ENCODE data around the gene IFT43. TPM values are rescaled to one million over a fixed set of nuclear protein-coding genes. Genes with fewer than 3 reads are reported as not detected.

Gene IFT43
- total RNA-seq, 1 experiment from 2014 or later = 24.2 TPM

DNA sequence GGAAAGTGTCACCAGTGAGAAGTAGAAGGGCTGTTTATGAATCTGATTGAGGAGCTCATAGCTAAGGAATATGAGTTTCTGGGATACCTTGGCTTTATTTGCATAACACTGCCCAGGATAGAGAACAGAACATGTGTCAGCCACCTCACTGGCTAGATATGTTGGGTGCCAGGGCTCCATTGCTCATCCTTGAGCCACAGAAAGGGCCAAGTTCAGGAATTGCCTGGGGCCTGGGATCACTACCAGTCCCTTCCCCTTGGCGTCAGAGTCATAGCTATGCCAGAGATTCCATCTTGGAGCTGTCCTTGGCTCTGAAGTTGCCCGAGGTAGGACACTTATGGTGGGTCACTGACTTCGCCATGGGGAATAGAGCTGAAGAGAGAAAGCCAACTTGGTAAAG, 49.0 kb downstream of the IFT43 start:
- H3K79me2 ChIP-seq (ENCODE audit: insufficient read depth, low read length) = no peaks in the 10 kb centered on the region
- ATAC-seq = no peak
- H3K27ac ChIP-seq (ENCODE audit: low read depth, low read length) = no peak overlapping the region
- no peaks in the 10 kb centered on the region for H3K27me3 ChIP-seq (ENCODE audit: insufficient read depth, low read length)
- no peaks in the 10 kb centered on the region for H3K4me1 ChIP-seq (ENCODE audit: control insufficient read depth in 1 of 2, insufficient read depth in 2 of 2, low read length in 2 of 2)
- BruUV-seq (replicated peaks) = no TSS peak
- RAD21 ChIA-PET (ENCODE audit: low non-redundant PET in 1 of 2, low total read pairs in 2 of 2, uncharacterized antibody in 2 of 2, unreplicated experiment in 2 of 2) = no interaction called here
- POLR2A ChIA-PET = no interaction called here
- H2AFZ ChIP-seq (ENCODE audit: low read depth, low read length, poor library complexity, severe bottlenecking) = no peak overlapping the region
- no peaks in the 10 kb centered on the region for H3K9me2 ChIP-seq (ENCODE audit: insufficient read depth)
- no peaks in the 10 kb centered on the region for H3K9me3 ChIP-seq (ENCODE audit: control insufficient read depth in 1 of 2, insufficient read depth in 1 of 2, low read depth in 1 of 2, low read length in 2 of 2)
- H3K9ac ChIP-seq (ENCODE audit: low read length) = no peak overlapping the region
- H3K4me3 ChIP-seq (replicated peaks in 1 of 2; ENCODE audit: low read depth in 1 of 2, low read length in 2 of 2) = no peak overlapping the region
- CTCF ChIA-PET = no interaction called here
- no peak for DNase-seq (ENCODE audit: low read depth, low spot score)
- intact Hi-C loops (cut with micrococcal nuclease) = no loop called here
- peaks cover 0 to 2% of the 10 kb centered on the region in 2 experiments; a peak in 1 of 4 replicates for H3K36me3 ChIP-seq (ENCODE audit: control insufficient read depth in 1 of 2, insufficient read depth in 2 of 2, low read length in 2 of 2)
- TF ChIP-seq EZH2 (IDR thresholded peaks at IDR 0.05) = no peak
- no peak for TF ChIP-seq RAD21 (IDR thresholded peaks at IDR 0.05; ENCODE audit: low read depth)
- no peak for TF ChIP-seq SRF (IDR thresholded peaks at IDR 0.05; ENCODE audit: low read depth)
- TF ChIP-seq TCF7L2 (IDR thresholded peaks at IDR 0.05; ENCODE audit: borderline replicate concordance, extremely low read depth, insufficient read depth, insufficient read length) = no peak
- no peak for TF ChIP-seq FOSL1 (IDR thresholded peaks at IDR 0.05; ENCODE audit: low read depth)
- TF ChIP-seq, protein P1, sequence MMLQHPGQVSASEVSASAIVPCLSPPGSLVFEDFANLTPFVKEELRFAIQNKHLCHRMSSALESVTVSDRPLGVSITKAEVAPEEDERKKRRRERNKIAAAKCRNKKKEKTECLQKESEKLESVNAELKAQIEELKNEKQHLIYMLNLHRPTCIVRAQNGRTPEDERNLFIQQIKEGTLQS (IDR thresholded peaks at IDR 0.05) = no peak
- no peak for TF ChIP-seq EZH2phosphoT487 (IDR thresholded peaks at IDR 0.05; ENCODE audit: borderline replicate concordance)
- no peak for TF ChIP-seq ZBTB33 (IDR thresholded peaks at IDR 0.05; ENCODE audit: extremely low read depth, insufficient replicate concordance, low read length)
- no peak for TF ChIP-seq JUND (IDR thresholded peaks at IDR 0.05)
- TF ChIP-seq ZFX (IDR thresholded peaks at IDR 0.05) = no peak
- no peak for TF ChIP-seq POLR2AphosphoS5 (IDR thresholded peaks at IDR 0.05; ENCODE audit: low read depth, low read length)
- TF ChIP-seq YY1 (IDR thresholded peaks at IDR 0.05; ENCODE audit: extremely low read depth, insufficient replicate concordance, low read depth, low read length) = no peak
- no peak overlapping the region for H3K4me2 ChIP-seq (ENCODE audit: low read length)
- no peaks in the 10 kb centered on the region for H4K20me1 ChIP-seq (ENCODE audit: insufficient read depth)

All from HCT116 (cell line).